Tracheal epithelial cell (primary cell): ENCODE measurements around the gene MYLK4. TPM values are rescaled to one million over a fixed set of nuclear protein-coding genes. Genes with fewer than 3 reads are reported as not detected.

Source experiments
- total RNA-seq: library from RNA; depleted of rRNA; stranded (reverse); fragments of >200 nt; gene quantifications from 2 replicates; pipeline ENCODE4 v1.2.1, GENCODE V29; 2014

MYLK4 gene
- total RNA-seq = 0.21 and 0.24 TPM in 2 replicates

DNA sequence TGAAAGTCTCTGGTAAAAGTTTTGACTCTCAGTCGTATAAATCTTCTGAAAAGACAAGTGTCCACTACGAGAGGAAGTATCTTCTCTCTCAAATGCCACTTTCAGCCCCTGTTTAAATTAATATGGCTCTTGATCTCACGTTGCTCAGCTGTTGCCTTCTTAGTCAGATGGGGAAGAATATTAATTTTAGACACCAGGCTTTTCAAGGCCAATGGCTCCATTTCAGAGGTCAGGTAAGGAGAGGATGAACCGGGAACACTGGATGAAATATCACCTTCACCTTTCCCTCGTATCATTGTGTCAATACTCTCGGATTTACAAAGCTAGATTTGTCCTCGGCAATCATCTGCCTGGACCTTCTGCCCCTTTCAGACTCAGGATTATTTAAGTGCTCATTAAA, at the start of gene MYLK4:
TSS of gene MYLK4 (minus strand) at position 91 of the 400 bp plus-strand sequence. CDS start 1,628 bp downstream, outside the sequence.

DNA sequence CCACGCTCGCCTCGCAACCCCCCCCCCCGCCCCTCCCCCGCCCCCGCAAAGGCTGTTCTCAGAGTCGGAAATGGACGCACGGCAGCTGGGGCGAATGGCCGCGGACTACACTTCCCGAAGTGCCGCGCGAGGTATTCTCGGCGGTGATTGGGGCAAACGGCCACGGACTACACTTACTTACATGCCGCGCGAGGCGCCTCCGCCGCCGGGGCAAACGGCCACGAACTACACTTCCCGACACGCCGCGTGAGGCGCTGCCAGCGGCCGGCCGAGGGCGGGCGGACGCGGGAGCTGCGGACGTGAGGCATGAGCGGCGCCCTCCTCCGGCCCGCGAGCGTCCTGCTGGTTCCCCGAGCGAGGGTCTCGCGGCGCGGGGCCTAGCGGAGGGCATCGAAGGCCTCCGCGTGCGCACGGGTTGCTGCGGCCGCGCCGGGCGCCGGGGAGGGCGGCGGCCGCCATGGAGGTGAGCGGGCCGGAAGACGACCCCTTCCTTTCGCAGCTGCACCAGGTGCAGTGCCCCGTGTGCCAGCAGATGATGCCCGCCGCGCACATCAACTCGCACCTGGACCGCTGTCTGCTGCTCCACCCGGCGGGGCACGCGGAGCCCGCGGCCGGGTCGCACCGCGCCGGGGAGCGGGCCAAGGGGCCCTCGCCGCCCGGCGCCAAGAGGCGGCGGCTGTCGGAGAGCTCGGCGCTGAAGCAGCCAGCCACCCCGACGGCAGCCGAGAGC, 14.6 kb upstream of the MYLK4 start, which contains the start of gene WRNIP1:
TSS of gene WRNIP1 (plus strand) at position 228 of the 730 bp plus-strand sequence. CDS start at position 458, 230 bp downstream.

Other genes starting within 250 kb of the MYLK4 start
- gene WRNIP1, start 14.5 kb upstream of the MYLK4 start, total RNA-seq = 83.3 and 109 TPM in 2 replicates
- gene SERPINB1, start 90.9 kb upstream of the MYLK4 start, total RNA-seq = 112 and 152 TPM in 2 replicates
- gene SERPINB9, start 152.4 kb upstream of the MYLK4 start, total RNA-seq = 1.5 and 8.9 TPM in 2 replicates
- gene SERPINB6, start 220.6 kb upstream of the MYLK4 start, total RNA-seq = 50.5 and 64.8 TPM in 2 replicates
- 17.5 and 22.7 TPM in 2 replicates for gene NQO2, start 249.0 kb upstream of the MYLK4 start, total RNA-seq